Cardiac fibroblast (primary cell): ENCODE results near the gene ZNFX1.
A peak's percentile ranks its signal among the peaks of the same experiment; 100 is the strongest.

Experiments used
- DNase-seq, 2 donors: peaks; one replicate each; pipeline versions ENCODE4 v3.0.0 to v3.0.0-alpha.2; 2010; ENCODE audit warnings: low read depth in 2 of 2
- H3K4me3 ChIP-seq, 2 donors: replicated peaks in 1 of 2; 1 replicate in 1 of 2; 2 replicates in 1 of 2; pipeline ENCODE4 v1.5.1; 2011; ENCODE audit warnings: low read depth in 2 of 2, low read length in 2 of 2, mild to moderate bottlenecking in 2 of 2, moderate library complexity in 1 of 2
- CTCF ChIP-seq: IDR thresholded peaks from one replicate; pipeline ENCODE4 v1.5.1; 2011; ENCODE audit warnings: low read depth, mild to moderate bottlenecking, low read length, inconsistent platforms

The ZNFX1 gene

DNA sequence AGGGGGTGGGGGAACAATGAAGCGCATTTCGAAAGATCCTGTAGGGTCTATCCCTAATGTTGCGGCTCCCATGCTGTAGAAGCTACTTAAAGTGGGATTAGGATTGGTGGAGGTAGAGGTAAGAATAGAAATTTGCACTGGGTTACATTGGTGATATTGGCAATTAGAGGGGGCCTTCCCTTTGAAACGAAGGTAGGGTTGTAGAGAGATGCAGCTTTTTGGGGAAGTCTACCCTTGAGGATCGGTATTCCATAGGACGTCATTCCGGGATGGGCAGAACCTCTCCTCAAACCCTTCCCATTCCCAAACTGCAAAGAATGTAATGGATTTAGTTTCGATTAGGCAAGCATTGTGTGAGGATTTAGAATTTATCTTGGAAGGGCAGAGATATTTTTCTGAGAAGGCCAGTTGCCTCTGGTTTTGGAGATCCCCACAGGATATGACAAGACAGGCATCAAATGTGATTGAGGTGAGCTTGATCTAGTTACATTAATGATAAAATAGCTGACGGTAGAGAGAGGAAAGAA, 5.4 kb upstream of the ZNFX1 start:
- DNase-seq, result no peak
- H3K4me3 ChIP-seq, result peak overlapping the region in 1 of 2 donors; percentile 94
- TF ChIP-seq CTCF, result no peak

GRCh38 chr20:49282584-49283171, 4.8 kb upstream of the ZNFX1 start:
- H3K4me3 ChIP-seq, result peak overlapping the region; percentile 6 to 94
- DNase-seq, result no peak
- TF ChIP-seq CTCF, result no peak

DNA sequence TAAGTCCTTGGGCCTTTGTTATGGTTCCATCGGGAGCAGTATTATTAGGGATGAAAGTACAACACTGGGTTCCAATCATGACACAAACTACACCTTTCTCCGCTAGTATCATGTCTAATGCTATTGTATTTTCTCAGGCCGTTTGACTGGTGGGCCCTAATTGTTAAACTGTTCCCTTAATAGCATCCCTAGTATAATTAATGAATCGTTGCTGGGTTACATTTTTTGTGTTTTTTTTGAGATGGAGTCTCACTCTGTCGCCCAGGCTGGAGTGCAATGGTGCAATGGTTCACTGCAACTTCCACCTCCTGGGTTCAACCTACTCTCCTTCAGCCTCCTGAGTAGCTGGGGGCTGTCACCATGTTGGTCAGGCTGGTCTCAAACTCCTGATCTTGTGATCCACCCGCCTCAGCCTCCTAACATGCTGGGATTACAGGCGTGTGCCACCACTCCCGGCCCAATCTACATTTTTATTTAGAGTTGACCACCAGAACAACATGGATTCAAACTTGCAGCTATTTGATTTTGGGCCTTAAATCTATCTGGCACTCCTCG, 4.1 kb upstream of the ZNFX1 start:
- DNase-seq, result no peak
- no peak for TF ChIP-seq CTCF
- H3K4me3 ChIP-seq, result peak overlapping the region in 1 of 2 donors; percentile 94

GRCh38 chr20:49281059-49281912, 3.4 kb upstream of the ZNFX1 start:
- peak overlapping the region; percentile 2 to 94 for H3K4me3 ChIP-seq
- no peak for TF ChIP-seq CTCF
- DNase-seq, result peak in 1 of 2 donors; percentile 60

DNA sequence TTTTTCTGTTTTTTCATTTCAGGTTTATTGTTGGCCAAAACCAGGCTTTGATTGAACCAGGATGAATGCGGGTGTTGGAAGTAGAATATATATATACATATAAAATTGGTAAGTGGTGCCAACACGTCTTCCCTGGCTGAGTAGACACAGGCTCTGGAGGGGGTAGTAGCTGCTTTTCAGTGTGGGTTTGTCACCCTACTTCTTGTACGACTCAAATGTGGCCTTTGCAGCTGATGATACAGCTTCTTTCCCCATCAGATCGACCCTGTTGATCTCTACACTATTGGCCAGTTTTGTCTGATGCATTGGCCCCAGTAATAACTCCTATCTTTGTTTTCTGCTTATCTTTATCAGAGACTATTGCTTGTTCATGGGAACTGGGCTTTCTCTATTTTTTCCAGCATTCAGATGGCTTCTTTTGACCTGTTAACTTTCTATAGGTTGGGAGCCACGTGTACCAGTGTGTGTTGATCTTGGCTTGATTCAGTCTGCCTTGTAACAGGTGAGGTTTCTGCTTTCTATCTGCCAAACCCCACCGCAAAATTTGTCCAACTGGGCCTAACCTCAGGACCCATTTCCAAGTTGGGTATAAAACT, 2.7 kb upstream of the ZNFX1 start:
- TF ChIP-seq CTCF, result no peak
- peak overlapping the region; percentile 80 to 94 for H3K4me3 ChIP-seq
- DNase-seq, result no peak

- DNase-seq, result peak in 1 of 2 donors; percentile 37
- H3K4me3 ChIP-seq, result peak overlapping the region; percentile 80 to 94
- TF ChIP-seq CTCF, result no peak
Measured at GRCh38 chr20:49279677-49280462, 2.0 kb upstream of the ZNFX1 start.
